GOT3 (cell line): ENCODE measurements around the gene NADSYN1.
A peak's percentile ranks its signal among the peaks of the same experiment; 100 is the strongest.
"Not testable (repeated sequence)": the region's sequence is repeated elsewhere in the genome, so short reads cannot be mapped to it uniquely, and the experiment has no call there.

ENCODE experiments used
- DNase-seq: peaks from one replicate; lab custom pipeline; 2025; ENCODE audit warnings: mixed read lengths; lab: John Stamatoyannopoulos, UW

NADSYN1 gene

DNA sequence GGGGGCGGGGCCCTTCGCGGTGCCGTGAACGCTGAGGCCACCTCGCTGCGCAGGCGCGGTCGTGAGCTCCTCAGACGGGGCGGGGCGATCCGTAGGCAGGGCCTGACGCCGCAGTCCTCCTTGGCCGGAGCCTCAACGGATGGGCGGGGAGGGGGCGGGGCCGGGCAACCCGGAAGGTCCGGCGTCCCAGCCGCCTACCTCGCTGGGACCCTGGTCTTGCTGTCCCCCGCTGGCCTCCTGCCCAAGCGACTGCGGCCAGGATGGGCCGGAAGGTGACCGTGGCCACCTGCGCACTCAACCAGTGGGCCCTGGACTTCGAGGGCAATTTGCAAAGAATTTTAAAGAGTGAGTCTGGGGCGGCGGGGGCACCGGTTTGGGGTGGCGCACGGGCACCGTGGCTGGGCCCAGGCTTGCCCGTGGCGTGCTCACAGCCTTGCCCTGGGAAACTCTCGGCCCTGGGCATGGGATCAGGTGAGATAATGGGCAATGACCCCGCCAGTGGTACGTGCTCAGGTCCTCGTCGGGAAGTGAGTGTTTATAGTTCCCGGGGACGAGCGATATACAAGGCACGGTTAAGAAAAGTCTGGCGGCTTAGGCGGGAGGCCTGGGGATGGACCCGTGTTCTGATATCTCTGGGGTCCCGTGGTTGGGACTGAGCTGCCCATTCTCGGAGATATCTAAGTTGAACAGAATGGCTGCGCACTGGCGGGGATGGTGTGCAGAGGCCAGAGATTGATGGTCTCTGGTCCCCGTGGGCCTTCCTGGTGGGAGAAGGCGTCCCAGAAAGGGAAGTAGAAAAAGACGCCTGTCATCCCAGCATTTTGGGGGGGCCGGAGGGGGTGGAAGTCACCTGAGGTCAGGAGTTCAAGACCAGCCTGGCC is at the start of gene NADSYN1:
NADSYN1 (plus strand) TSS at position 167 of the 881 bp plus-strand sequence; CDS start at position 261, 94 bp downstream.
- peak; percentile 81 for DNase-seq

DNA sequence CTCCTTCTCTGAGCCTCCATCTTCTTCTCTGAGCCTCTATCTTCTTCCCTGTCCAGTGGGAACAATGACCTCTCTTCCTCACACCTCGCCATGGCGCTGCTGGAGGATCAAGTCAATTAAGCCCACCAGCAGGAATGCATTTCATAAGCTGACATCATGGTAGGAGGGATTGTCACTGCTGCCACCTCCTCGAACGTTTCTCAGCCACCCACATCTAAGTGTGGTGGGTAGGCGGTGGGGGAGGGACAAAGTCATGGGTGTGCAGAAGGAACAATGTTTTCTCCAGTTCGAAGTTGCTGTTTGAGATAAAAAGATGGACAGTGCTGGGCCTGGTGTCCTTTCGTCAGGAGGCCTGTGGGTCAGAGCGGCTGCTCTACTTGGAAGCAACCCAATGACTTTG is 48.8 kb upstream of the NADSYN1 start:
- no peak for DNase-seq

DNA sequence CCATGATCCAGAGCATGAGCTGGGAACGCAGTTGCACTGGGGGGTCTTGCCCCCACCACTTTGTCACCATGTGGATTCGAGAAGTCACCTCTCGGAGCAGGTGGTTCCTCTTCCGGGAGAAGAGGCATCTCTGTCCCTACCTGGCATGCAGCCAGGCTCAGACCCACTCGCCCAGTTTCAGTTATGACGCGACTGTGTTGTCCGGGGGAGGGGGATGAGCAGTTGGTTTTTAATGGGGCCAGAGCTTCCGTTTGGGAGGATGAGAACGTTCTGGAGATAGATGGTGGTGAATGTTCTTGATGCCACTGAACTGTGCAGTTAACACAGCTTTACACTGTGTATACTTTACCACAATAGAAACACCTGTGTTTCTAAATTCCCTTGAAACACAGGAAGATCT is 46.3 kb upstream of the NADSYN1 start:
- no peak for DNase-seq

- DNase-seq, result no peak
Observed at GRCh38 chr11:71407356-71407755, 45.6 kb upstream of the NADSYN1 start.

- no peak for DNase-seq
Observed at GRCh38 chr11:71408826-71409225, 44.2 kb upstream of the NADSYN1 start.

DNA sequence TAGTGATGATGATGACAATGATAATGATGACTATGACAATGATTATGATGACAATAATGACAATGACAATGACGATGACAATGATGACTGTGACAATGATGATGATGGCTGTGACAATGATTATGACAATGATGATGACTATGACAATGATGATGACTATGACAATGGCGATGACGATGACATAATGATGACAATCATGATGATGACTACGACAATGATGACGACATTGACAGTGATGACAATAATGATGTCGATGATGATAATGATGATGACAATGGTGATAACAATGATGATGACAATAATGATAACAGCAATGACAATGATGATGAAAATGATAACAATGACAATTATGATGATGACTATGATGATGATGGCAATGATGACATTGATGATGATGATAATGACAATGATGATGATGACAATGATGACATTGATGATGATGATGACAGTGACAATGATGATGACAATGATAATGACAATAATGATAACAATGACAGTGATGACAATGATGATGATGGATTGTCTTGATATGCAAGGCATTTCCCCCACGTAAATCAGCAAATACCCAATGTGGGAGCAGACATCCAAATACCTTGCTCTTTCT is 42.5 kb upstream of the NADSYN1 start:
- no peak for DNase-seq

- no peak for DNase-seq
Observed at GRCh38 chr11:71414645-71415044, 38.4 kb upstream of the NADSYN1 start.

DNA sequence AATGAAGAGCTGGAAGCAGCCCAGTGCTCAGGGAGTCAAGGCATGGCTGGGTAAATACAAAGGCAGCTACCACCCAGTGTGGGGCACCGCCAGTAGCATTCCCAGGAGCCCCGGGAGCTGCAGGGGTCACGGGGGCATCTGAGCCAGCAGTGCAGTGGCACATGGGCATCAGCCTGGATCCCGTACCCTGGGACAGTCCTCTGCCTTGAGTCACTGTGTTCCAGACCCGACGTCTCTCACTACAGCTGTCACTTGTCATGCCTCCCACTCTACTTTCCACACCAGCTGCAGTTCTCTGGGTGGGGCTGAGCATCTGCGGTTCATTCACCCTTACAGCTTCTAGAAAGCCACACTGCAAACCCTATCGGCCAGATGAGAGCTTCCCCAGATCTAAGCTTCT is 34.4 kb upstream of the NADSYN1 start:
- no peak for DNase-seq

DNA sequence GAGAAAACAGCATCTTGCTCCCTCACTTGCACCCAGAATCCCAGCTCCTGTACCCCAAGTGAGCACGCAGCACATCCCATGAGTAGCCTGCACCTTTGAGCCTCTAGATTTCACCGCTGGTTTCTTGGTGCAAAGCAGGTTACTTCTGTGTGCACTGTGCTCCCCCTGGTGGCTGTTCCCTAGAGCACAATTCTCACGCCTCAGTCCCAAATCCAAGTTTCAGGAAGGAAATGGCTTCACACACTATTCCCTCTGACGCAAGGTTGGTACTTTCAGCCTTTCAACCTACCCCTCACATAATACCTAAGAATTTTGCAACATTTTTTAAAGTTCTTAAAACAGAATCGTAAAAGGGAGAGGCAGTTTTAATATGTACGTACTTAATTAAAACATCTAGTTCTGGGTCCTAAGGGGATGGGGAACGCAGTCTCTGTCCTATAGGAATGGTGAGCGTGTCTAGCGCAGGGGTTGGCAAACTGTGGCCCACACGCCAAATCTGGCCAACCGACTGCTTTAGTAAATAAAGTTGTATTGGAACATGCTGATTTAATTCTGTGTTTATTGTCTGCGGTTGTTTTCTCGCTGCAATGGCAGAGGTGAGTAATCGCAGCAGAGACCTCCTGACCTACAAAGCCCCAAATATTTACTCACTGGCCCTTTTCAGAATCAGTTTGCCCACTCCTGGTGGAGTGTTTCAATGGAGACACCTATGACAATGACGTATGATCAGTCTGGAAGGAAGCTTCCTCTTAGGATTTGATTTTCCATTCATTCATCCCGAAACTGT is 32.4 kb upstream of the NADSYN1 start:
- no peak for DNase-seq

DNA sequence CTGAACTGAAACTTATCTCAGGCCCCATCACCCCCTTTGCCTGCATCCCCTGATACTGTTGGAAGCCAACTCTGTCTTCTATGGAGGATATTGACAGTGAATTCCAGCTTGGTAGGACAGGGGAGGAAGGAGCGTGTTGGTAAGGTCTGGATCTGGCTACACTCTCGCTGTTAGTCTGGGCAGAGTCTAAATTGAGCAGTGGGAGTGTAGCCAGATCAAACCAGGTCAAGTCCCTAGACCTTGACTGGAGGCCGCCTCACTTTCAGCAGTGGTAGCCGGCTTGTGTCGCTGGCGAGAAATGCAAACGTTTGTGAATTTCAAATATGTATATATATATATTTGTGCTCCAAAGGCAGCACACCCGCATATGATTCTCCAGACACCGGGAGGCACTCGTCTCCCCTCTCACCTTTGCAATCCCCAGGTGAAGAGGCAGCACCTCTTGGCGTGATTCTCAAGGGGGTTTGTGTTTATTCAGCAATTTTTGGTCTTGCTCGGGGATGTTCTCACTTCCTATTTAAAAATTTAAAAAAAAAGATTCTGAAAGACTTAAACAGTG is 31.5 kb upstream of the NADSYN1 start:
- DNase-seq, result no peak

DNA sequence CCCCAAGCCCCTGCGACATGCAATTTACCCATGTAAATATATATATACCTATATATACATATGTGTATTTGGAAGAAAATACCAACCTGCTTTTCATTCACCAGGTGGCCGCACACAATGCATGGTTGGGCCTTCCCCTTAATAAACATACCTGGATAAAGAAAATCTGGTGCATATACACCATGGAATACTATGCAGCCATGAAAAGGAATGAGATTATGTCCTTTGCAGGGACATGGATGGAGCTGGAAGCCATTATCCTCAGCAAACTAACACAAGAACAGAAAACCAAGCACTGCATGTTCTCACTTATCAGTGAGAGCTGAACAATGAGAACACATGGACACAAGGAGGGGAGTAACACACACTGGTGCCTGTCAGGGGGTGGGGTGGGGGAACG is 30.7 kb upstream of the NADSYN1 start:
- DNase-seq, result not testable (repeated sequence)

- no peak for DNase-seq
Observed at GRCh38 chr11:71423181-71423790, 29.7 kb upstream of the NADSYN1 start.

GRCh38 chr11:71425409-71425808 is 27.6 kb upstream of the NADSYN1 start:
- DNase-seq, result no peak

DNA sequence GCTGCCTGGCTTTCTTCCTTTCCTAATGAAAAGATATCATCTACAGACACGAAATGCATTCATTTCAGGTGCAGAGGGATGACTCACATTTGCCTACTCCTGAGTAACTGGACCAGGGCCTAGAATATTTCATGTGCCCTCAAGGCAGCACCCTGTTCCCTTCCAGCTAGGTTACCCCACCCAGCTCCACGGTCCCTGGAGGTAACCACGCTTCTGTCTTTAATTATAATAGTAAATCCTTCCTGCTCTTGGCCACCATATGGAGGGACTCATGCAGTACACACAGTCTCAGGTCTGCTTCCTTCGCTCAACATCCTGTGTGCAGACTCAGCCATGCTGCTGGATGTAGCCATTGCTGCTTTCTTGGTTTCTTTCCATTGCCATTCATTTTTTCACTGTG is 27.1 kb upstream of the NADSYN1 start:
- no peak for DNase-seq

DNA sequence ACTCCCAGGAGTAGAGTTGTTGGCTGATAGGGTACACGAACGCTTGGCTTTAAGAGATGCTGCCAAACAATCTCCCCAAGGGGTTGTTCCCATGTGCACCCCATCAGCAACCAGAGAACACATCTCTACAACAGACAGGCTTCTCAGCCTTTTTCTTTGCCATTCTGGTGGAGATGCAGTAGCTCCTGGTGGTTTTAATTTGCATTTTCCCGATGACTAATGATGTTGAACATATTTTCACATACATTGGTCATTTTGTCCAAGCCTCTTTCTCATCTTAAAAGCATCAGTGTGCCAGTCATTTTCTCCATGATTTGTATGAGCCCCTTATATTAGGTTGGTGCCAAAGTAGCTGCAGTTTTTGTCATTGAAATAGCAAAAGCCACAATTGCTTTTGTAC is 26.6 kb upstream of the NADSYN1 start:
- DNase-seq, result no peak

GRCh38 chr11:71428861-71429435 is 24.1 kb upstream of the NADSYN1 start:
- DNase-seq, result no peak

- no peak for DNase-seq
Observed at GRCh38 chr11:71429701-71430100, 23.3 kb upstream of the NADSYN1 start.

GRCh38 chr11:71430166-71430565 is 22.8 kb upstream of the NADSYN1 start:
- DNase-seq, result no peak

- DNase-seq, result no peak
Observed at GRCh38 chr11:71431271-71431670, 21.7 kb upstream of the NADSYN1 start.

DNA sequence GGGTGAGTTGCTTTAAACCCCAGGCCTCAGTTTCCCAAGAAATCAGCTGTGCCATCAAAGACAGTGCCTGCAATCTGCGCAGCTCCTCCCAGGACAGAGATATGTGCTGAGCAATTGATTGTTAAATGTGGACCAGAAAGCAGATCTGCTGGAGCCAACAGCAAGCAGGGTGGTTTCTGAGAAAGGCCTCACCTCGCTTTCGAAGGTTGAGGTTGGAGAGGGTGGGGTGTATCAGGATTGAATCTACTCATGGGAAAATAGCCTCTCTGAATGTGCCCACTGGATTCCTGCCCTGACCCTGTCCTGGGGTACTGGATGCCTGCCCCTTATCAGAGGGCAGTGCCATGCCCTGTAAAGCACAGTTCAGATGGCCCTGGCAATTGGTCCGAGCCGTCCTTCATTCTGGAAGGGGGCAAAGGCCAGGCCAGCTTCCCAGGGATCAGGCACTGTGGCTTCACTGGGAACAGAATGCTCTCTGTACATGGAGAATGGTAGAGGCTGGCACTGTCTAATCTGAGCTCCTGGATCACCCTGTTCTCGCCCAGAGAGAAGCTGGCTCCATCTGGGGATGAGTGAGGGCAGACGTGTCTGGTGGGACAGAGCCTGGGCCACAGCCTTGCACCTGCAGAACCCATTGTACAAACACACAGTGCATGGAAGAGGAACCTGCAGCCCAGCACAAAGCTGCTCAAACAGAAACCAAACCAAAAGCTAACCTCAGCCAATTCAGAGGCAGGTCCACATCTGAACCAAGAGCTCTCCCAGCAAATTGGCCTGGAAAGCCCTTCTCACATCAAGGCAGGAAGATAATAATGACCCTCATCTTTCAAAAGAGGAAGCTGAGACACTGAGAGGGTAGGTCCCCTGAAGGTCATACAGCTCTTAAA is 20.0 kb upstream of the NADSYN1 start:
- no peak for DNase-seq
